ENCODE results near the gene GRAMD1B.

DNA sequence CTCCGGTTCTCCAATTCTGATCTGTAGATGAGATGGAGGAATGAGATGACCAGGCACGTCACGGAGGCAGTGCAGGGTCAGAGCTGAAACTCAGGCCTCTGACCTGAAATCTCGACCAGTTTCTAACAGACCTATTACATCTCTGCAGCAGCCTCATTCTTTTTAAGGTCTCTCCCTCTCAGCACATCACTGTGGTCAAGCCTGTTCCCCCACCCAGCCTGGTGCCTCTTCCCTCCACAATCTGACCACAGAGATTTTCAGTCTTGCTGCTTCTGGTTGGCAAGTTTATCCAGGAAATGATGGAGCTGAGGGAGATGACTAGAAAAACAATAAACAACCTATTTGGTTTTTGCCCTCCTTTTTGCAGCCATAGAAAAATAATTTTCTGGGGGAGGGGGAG lies 9.5 kb downstream of the GRAMD1B start:
- TF ChIP-seq, protein P1, sequence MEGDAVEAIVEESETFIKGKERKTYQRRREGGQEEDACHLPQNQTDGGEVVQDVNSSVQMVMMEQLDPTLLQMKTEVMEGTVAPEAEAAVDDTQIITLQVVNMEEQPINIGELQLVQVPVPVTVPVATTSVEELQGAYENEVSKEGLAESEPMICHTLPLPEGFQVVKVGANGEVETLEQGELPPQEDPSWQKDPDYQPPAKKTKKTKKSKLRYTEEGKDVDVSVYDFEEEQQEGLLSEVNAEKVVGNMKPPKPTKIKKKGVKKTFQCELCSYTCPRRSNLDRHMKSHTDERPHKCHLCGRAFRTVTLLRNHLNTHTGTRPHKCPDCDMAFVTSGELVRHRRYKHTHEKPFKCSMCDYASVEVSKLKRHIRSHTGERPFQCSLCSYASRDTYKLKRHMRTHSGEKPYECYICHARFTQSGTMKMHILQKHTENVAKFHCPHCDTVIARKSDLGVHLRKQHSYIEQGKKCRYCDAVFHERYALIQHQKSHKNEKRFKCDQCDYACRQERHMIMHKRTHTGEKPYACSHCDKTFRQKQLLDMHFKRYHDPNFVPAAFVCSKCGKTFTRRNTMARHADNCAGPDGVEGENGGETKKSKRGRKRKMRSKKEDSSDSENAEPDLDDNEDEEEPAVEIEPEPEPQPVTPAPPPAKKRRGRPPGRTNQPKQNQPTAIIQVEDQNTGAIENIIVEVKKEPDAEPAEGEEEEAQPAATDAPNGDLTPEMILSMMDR (IDR thresholded peaks at IDR 0.05 in 2 of 3, conservative IDR thresholded peaks at IDR 0.05 in 1 of 3; ENCODE audit: borderline replicate concordance in 1 of 3, insufficient read depth in 1 of 3, low read depth in 2 of 3, low read length in 2 of 3): no peak
- TF ChIP-seq POLR2AphosphoS5 (IDR thresholded peaks at IDR 0.05; ENCODE audit: low read depth, low read length) (no peak), CEBPB (IDR thresholded peaks at IDR 0.05; ENCODE audit: low read depth) (no peak), FOSL1 (IDR thresholded peaks at IDR 0.05; ENCODE audit: low read depth) (no peak), SP1 (IDR thresholded peaks at IDR 0.05; ENCODE audit: low read depth) (no peak), POLR2A (IDR thresholded peaks at IDR 0.05; ENCODE audit: borderline replicate concordance, extremely low read depth, insufficient read depth, insufficient read length) (no peak), TCF7L2 (IDR thresholded peaks at IDR 0.05; ENCODE audit: borderline replicate concordance, extremely low read depth, insufficient read depth, insufficient read length) (no peak), ZFX (IDR thresholded peaks at IDR 0.05) (no peak), YY1 (IDR thresholded peaks at IDR 0.05; ENCODE audit: extremely low read depth, insufficient replicate concordance, low read depth, low read length) (no peak), ELF1 (IDR thresholded peaks at IDR 0.05; ENCODE audit: borderline replicate concordance, low read depth) (no peak), RAD21 (IDR thresholded peaks at IDR 0.05; ENCODE audit: low read depth) (no peak), EGR1 (IDR thresholded peaks at IDR 0.05; ENCODE audit: low read depth) (no peak)
